Kidney glomerular epithelial cell (primary cell): Measurements from ENCODE around the gene AZU1.
"Not testable (repeated sequence)": the region's sequence is repeated elsewhere in the genome, so short reads cannot be mapped to it uniquely, and the experiment has no call there.

Experiments used
- DNase-seq: peaks from one replicate; lab custom pipeline; 2025; lab: John Stamatoyannopoulos, UW

The AZU1 gene

DNA sequence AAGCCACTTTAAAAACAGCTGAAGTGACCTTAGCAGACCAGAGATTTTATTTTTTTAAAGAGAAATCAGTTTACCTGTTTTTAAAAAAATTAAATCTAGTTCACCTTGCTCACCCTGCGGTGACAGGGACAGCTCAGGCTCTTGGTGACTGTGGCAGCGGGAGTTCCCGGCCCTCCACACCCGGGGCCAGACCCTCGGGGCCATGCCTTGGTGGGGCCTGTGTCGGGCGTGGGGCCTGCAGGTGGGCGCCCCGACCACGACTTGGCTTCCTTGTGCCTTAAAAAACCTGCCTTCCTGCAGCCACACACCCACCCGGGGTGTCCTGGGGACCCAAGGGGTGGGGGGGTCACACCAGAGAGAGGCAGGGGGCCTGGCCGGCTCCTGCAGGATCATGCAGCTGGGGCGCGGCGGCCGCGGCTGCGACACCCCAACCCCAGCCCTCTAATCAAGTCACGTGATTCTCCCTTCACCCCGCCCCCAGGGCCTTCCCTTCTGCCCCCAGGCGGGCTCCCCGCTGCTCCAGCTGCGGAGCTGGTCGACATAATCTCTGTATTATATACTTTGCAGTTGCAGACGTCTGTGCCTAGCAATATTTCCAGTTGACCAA, 16.7 kb upstream of the AZU1 start:
- no peak for DNase-seq

DNA sequence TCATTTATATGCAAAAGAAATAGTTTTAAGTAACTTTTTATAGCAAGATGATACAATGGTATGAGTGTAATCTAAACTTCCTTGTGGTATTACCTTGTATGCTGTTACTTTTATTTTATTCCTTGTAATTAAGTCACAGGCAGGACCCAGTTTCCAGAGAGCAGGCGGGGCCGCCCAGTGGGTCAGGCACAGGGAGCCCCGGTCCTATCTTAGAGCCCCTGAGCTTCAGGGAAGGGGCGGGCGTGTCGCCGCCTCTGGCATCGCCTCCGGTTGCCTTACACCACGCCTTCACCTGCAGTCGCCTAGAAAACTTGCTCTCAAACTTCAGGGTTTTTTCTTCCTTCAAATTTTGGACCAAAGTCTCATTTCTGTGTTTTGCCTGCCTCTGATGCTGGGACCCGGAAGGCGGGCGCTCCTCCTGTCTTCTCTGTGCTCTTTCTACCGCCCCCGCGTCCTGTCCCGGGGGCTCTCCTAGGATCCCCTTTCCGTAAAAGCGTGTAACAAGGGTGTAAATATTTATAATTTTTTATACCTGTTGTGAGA, 16.1 kb upstream of the AZU1 start:
- no peak for DNase-seq

DNA sequence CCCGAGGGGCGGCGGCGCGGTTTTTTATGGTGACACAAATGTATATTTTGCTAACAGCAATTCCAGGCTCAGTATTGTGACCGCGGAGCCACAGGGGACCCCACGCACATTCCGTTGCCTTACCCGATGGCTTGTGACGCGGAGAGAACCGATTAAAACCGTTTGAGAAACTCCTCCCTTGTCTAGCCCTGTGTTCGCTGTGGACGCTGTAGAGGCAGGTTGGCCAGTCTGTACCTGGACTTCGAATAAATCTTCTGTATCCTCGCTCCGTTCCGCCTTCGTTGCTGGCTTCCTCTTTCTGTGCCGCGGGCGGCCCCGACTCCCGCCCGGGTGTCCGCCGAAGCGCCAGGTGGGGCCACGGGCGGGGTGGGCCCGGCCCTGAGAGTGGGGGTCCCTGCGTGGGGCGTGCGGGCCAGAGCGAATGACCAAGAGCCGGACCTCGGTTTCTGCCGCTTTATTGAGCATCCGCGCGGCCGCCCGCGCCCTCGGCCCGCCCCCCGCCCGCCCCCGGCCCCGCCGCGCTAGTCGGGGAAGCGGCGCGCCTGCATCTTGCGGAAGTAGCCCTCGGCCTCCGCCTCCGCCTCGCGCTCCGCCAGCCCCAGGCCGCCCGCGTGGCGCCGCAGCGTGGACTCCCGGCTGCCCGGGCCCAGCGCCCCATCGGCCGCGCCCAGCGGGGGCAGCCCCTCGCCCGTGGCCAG, 15.4 kb upstream of the AZU1 start:
- DNase-seq = no peak

DNA sequence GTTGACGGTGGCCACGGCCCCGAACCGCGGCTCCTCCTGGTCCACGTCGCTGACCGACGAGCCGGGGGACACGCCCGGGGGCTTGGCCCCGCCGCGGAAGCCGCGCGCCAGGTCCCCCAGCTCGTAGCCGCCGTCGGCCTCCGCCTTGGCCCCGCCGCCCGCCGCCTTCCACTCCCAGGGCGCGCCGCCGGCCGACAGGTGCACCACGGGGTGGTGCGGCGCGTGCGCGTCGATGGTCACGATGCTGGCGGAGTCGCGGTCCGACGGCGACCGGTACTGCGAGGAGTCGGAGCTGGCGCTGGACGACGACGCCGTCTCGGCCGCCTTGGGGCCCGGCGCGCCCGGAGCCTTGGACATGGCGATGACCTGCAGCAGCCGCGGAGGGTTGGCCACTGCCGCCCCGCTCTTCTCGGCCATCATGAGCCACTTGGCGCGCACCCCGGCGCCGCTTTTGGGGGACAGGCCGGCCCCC, 14.9 kb upstream of the AZU1 start:
- DNase-seq = no peak

DNA sequence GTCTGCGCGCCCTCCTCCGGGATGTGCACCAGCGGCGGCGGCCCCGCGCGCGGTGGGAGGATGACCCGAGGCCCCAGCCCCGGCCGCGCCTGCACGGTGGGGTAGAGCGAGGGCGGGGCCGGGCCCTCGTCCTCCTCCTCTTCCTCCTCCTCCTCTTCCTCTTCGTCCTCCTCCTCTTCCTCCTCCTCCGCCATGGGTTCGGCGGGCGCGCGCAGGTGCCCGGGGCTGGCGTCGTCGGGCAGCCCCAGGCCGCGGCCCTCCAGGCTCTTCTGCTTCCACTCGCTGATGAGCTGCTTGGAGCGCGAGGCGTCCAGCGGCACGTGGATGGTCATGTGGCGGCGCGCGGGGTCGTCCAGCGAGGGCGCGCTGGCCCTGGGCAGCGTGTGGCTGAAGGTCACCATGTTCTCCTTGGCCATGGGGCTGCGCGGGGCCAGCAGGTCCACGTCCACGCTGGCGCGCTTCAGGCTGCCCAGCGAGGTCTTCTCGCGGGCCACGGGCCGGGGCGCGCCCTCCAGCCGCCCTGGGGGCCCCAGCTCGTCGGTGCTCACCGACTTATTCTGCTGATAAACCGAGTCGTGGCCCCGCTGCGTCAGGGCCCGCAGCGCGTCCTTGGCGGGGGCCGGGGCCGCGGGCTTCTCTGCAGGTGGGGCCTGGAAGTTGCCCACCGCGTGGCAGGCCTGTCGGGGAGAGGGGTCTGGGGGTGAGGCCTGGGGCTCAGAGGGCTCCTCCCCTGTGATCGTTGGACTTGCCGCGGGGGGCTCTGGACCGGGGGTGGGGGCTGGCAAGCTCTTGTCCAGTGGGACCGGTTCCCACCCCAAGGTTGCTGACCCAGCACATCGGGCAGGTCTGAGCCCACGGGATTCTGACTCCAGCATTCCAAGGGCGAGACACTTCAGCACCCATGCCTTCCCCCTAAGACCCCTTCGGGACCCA, 14.2 kb upstream of the AZU1 start:
- DNase-seq = no peak

DNA sequence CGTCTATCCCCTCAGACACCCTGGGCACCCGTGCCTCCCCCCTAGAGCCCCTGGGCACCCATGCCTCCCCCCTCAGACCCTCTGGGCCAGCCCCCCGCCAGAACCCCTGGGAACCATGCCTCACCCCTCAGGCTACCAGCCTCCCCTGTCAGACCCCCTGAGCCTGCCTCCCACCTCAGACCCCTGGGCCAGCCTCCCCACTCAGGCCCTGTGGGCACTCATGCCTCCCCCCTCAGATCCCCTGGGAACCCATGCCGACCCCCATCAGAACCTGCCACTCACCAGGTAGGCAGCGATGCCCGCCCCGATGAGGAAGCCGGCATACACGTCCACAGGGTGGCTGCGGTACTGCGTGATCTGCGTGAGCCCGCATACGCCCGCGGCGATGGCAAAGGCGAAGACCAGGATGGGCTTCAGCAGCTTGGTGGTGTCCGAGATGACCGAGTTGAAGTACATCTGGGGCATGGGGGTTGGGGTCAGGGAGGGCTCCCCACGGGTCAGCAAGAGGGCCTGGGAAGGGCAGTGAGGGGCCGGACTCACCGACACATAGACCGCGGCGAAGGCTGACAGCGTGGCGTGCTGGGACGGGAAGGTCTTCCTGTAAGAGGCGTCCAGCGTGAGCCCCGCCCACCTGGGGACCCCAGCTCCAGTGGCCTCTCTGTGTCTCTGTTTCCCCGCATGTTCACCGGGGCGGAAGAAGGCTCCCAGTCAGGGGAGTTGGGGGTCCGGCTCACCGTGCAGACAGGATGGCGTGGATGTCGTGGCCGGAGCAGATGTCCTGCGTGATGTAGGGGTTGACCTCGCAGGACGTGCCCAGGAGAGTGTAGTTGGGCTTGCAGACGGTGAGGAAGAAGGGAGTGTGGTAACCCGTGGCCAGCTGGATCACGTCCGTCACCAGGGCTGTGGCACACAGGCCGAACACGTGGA, 13.2 kb upstream of the AZU1 start:
- no peak for DNase-seq

DNA sequence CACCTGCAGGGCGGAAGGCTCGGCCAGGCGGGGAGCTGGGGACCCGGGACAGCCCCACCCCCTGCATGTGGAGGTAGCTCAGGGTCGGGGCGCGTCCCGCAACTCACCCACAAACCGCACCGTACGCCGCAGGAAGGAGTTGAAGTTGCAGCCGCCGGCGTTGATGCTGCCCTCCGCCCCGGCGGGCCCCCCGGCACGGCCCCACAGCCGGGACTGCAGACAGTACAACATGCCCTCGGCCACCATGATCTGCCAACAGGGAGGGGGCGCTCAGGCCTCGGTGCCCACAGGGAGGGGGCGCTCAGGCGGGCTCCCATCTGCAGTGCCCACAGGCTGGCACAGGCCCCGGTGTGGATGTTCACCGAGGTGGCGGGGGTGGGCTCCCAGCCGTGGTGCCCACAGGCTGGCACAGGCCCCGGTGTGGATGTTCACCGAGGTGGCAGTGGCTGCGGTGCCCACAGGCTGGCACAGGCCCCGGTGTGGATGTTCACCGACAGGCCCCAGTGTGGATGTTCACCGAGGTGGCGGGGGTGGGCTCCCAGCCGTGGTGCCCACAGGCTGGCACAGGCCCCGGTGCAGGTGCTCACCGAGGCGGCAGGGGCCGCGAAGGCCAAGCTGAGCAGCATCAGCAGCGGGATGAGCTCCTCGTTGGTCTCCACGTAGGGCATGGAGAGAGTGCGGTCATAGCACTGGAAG, 12.4 kb upstream of the AZU1 start:
- DNase-seq = no peak

DNA sequence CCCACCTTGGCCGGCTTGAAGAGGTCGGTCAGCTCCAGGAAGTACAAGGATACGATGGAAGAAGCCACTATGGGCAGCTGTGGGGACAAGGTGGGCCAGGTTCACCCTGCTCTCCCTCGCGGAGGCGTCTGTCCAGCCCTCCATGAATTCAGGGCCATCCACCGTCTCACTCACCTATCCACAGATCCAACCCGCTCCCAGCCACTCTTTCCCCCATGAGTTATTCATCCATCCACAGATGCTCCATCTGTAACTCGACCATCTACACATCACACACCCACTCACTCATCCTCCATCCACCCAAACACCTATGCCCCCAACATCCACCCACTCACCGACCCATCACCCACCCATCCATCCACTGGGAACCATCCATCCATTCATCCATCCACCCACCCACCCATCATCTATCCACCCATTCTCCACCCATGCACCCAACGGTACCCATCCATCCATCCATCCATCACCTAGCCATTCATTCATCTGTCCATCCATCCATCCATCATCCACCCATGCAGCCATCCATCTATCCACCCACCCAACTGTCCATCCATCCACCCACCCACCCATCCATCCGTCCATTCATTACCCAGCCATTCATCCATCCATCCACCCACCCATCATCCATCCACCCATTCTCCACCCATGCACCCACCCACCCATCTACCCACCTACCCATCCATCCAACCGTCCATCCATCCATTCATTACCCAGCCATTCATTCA, 11.7 kb upstream of the AZU1 start:
- DNase-seq = no peak

DNA sequence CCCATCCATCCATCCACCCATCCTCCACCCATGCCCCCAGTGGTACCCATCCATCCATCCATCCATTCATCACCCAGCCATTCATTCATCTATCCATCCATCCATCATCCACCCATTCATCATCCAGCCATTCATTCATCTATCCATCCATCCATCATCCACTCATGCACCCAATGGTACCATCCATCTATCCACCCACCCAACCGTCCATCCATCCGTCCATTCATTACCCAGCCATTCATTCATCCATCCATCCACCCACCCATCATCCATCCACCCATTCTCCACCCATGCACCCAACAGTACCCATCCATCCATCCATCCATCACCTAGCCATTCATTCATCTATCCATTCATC, 11.2 kb upstream of the AZU1 start:
- no peak for DNase-seq

DNA sequence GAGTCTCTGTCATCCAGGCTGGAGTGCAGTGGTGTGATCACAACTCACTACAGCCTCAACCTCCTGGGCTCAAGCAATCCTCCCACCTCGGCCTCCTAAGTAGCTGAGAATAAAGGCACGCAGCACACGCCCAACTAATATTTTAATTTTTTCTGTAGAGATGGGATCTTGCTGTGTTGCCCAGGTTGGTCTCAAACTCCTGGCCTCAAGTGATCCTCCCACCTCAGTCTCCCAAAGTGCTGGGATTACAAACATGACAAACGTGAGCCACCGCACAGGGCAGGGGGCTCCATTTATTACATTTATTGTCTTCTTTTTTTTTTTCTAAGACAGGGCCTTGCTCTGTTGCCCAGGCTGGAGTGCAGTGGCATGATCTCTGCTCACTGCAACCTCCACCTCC, 7.4 kb upstream of the AZU1 start:
- DNase-seq = not testable (repeated sequence)

DNA sequence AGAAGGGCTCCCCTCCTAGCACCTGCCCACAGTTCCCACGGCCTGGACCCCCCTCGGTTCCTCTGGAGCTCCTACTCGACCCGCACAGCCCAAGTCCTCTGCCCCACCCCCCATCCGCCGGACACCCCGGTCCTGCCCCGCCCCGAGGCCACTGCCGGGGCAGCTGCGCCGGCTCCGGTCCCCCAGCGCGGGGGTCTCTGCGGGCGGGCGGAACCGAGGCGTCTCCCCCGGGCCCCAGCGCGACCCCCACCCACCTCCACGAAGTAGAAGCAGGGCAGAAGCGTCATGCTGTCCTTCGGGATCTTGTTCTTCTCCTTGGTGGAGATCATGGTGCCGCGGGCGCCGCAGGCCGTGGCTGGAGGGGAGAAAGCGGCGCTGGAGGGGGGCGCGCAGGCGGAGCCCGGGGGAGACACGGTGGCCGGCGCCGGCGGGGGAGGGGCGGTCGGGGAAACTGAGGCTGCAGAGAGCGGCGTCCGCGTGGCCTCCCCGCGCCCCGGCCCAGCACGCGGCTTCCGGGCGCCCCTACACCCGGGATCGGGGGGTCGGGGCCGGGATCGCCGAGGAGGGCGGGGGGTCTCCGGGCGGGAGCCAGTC, 6.3 kb upstream of the AZU1 start:
- no peak for DNase-seq

DNA sequence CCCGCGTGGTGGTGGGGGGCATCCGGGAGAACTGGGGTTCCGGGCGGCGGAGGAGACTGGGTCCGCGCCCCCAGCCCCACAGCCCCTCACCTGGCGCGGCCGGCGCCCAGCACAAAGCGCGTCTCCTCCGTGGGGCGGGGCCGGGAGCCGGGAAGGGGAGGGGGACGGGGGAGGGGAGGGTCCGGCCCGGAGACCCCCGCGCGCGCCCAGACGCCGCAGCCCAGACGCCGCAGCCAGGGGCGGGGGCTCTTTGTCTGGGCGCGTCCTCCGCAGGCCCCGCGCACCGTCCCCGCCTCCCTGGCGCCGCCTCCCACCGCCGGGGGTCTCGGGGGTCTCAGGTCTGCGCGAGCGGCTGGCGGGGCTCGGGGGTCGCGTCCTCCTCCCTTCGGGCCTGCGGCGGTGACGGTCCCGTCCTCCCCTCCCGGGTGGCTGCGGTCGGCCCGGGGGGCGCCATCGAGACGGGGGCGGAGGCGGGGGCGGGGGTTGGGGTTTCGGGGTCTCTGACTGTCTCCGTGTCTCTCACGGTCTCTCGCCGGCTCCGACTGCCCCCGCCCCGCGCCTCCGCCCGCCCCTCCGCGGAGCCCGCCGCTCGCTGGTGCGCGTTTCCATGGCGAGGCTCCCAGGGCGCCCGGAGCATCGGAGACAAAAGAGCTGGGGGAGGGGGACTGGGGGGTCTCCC, 5.7 kb upstream of the AZU1 start, which contains the start of gene PLPPR3:
TSS of gene PLPPR3 (minus strand) at position 131 of the 679 bp plus-strand sequence. CDS start 396 bp downstream, outside the sequence.
- DNase-seq = no peak

DNA sequence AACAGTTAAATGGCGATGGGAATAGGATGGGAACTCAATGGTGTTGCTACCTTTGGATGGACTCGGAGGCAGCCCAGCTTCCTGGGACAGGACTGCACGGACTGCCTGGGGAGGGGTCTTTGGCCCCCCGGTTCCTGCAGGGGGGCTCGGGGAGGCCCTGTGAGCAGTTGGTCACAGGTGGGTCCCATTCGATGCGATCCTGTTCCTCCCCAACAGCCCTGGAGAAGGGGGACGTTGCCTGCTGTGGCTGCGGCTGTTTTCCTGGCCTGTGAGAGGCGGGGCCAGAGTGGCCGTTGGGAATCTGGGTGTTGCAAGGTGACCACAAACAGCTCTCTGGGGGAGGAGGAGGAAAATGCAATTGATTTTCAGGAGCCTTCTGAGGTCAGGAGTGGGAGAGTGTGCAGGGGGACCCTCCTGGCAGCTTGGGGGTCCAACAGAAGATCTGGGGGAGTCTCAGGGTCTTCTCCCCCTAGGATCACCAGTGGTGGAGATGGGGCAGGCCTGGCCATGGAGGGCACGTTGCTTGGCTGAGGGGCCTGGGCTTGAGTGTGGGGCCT, 4.0 kb upstream of the AZU1 start:
- DNase-seq = no peak

DNA sequence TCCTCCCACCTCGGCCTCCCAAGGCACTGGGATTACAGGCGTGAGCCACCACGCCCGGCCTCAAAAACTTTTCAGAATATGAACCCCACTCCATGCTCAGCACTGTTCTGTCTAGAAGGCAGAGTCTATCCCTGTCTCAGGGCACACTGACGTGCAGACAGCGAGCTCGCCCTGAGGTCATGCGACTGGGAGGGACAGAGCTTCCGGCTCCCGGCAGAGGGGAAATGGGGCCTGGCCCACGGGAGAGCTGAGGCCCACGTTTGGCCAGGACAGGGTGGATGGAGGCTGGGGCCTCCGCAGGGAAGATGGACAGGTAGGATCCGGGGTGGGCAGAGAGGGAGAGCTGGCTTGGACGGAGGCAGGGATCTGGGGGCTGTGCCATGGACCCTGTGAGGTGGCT, 2.8 kb upstream of the AZU1 start:
- DNase-seq = no peak

DNA sequence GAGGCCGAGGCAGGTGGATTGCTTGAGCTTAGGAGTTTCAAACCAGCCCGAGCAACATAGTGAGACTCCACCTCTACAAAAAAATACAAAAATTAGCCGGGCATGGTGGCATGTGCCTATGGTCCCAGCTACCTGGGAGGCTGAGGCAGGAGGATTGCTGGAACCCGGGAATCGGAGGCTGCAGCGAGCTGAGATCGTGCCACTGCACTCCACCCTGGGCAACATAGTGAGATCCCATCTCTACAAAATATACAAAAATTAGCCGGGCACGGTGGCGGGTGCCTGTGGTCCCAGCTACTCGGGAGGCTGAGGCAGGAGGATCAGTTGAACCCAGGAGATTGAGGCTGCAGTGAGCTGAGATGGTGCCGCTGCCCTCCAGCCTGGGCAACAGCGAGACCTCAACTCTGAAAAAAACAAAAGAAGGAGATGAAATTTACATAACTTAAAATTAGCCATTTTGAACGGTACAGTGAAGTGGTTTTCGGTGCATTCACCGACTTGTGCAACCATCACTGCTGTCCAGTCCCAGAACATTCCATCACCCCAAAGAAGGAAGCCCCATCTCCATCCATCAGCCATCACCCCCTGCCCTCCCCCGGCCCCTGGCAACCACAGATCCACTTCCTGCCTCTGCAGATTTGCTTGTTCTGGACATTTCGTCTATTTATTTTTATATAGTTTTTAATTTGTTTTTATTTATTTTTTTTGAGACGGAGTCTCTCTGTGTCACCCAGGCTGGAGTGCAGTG, 1.6 kb upstream of the AZU1 start:
- no peak for DNase-seq

DNA sequence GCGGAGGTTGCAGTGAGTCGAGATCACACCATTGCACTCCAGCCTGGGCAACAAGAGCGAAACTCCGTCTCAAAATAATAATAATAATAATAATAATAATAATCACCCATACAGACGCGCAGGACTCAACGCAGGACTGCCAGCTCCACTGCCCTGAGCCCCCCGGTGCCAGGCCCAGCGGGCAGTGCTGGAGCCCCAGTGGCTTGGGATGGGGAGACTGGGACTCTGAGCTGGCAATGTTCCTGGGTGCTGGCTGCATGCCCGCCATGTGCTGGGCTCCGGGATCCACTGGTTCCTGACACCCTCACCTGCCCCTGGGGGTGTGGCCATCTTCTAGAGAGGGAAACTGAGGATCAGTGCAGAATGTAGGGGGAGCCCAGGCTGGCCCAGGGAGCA, 325 bp upstream of the AZU1 start:
- no peak for DNase-seq

DNA sequence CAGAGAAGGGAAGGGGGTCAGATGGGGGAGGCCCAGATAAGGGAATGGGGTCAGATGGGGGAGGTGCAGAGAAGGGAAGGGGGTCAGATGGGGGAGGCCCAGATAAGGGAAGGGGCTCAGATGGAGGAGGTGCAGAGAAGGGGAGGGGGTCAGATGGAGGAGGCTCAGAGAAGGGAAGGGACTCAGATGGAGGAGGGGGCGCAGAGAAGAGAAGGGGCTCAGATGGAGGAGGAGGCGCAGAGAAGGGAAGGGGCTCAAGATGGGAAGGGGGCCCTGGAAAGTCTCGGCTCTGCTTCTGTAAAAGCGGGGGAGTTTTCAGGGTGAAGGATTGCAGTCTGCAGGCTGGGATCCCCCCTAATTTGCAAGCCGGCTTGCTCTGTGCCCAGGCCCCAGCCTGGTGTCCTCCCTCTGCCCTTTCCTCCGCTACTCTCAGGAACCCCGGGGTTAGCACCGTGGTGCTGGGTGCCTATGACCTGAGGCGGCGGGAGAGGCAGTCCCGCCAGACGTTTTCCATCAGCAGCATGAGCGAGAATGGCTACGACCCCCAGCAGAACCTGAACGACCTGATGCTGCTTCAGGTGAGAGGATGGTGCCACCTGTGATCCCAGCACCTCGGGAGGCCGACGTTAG, 1.6 kb downstream of the AZU1 start:
- DNase-seq = no peak
